Dendritic cell treated with granulocyte-macrophage colony-stimulating factor and Interleukin-4, amounts not matched to agents 40 ng/mL and 50 ng/mL, for 4 days (primary cell): ENCODE measurements around the gene NPC1L1.

Experiments
- H3K27ac Mint-ChIP-seq: one replicate; pipeline ENCODE4 v1.8.0; 2022; ENCODE audit warnings: mild to moderate bottlenecking, mixed read lengths
- H3K27me3 Mint-ChIP-seq: one replicate; pipeline ENCODE4 v1.8.0; 2022; ENCODE audit warnings: mild to moderate bottlenecking, mixed read lengths
- H3K36me3 Mint-ChIP-seq: one replicate; pipeline ENCODE4 v1.8.0; 2022; ENCODE audit warnings: low read depth, mixed read lengths
- H3K4me1 Mint-ChIP-seq: one replicate; pipeline ENCODE4 v1.8.0; 2022; ENCODE audit warnings: low read depth, mixed read lengths
- H3K4me3 Mint-ChIP-seq: one replicate; pipeline ENCODE4 v1.8.0; 2022; ENCODE audit warnings: mild to moderate bottlenecking, moderate library complexity, mixed read lengths
- H3K9me3 Mint-ChIP-seq: one replicate; pipeline ENCODE4 v1.8.0; 2022; ENCODE audit warnings: mixed read lengths
- intact Hi-C: fragments of 100-400 bp; cut with micrococcal nuclease; formaldehyde crosslinking; loops from one replicate; pipeline ENCODE4 v1.15.0; 2022

Gene NPC1L1, protein sequence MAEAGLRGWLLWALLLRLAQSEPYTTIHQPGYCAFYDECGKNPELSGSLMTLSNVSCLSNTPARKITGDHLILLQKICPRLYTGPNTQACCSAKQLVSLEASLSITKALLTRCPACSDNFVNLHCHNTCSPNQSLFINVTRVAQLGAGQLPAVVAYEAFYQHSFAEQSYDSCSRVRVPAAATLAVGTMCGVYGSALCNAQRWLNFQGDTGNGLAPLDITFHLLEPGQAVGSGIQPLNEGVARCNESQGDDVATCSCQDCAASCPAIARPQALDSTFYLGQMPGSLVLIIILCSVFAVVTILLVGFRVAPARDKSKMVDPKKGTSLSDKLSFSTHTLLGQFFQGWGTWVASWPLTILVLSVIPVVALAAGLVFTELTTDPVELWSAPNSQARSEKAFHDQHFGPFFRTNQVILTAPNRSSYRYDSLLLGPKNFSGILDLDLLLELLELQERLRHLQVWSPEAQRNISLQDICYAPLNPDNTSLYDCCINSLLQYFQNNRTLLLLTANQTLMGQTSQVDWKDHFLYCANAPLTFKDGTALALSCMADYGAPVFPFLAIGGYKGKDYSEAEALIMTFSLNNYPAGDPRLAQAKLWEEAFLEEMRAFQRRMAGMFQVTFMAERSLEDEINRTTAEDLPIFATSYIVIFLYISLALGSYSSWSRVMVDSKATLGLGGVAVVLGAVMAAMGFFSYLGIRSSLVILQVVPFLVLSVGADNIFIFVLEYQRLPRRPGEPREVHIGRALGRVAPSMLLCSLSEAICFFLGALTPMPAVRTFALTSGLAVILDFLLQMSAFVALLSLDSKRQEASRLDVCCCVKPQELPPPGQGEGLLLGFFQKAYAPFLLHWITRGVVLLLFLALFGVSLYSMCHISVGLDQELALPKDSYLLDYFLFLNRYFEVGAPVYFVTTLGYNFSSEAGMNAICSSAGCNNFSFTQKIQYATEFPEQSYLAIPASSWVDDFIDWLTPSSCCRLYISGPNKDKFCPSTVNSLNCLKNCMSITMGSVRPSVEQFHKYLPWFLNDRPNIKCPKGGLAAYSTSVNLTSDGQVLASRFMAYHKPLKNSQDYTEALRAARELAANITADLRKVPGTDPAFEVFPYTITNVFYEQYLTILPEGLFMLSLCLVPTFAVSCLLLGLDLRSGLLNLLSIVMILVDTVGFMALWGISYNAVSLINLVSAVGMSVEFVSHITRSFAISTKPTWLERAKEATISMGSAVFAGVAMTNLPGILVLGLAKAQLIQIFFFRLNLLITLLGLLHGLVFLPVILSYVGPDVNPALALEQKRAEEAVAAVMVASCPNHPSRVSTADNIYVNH (N-terminal part only)

DNA sequence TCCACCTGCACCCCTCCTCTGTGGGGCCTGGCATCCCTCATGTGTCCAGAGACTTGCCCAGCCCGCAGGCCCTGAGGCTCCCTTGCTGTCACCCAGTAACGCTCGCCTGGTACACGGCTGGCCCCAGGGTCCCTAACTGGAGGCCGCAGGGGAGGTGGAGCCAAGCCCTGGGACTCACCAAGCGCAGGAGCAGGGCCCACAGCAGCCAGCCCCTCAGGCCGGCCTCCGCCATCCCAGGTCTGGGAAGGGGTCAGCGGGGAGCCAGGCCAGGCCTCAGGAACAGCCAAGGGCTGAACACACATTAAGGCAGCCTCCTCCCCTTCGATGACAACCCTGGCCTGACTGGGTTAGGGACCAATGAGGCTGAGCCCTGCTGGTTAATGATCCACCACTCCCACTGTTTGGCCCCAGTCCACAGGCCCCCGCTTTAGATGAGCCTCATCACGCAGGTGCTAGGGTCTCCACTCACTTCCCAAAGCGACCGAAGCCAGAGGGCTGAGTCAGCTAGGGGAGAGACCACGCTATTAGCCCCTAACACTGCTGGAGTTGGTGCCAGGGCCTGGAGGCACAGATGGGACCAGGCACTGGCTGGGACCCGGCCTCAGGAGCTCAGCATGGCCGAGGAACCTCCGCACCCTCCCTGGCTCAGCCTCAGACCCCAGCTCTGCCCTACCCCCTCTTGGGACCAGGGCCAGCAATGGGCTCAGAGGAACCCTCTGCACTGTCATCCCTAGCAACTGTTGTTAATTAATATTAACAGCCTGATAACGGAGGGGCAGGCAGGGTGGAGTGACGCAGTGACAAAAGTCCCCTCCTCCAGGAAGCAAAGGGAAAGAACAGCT is at the start of gene NPC1L1:
NPC1L1 (minus strand) TSS at position 303 of the 842 bp plus-strand sequence; CDS start at position 232, 71 bp downstream.
- no peaks in the 10 kb centered on the region for H3K27me3 Mint-ChIP-seq

DNA sequence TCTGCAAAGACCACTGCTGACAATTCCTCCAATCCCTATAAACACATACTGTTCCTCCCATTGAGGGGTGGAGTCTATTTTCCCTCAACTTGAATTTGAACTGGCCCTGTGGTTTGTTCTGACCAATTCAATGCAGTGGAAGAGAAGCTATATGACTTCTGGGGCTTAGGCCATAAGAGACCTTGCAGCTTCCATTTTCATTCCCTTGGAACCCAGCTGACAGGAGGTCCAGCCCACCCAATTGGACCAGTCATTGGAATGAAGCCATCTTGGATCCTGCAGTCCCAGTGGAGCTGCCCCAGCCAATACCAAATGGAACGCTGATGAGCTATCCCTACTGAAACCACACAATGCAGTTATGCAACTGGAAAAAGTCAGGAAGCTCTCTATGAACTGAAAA is 49.8 kb upstream of the NPC1L1 start:
- H3K27ac Mint-ChIP-seq: no peak overlapping the region
- H3K36me3 Mint-ChIP-seq: no peaks in the 10 kb centered on the region
- no peaks in the 10 kb centered on the region for H3K9me3 Mint-ChIP-seq
- H3K27me3 Mint-ChIP-seq: peaks cover 10% of the 10 kb centered on the region
- no peak overlapping the region for H3K4me3 Mint-ChIP-seq
- intact Hi-C loops: no loop called here
- no peaks in the 10 kb centered on the region for H3K4me1 Mint-ChIP-seq

More for the DNA sequence above, at the start of gene NPC1L1:
- no peak within 1 kb of the TSS for H3K4me3 Mint-ChIP-seq
- intact Hi-C loops: no loop called here
- no peaks in the 10 kb centered on the region for H3K36me3 Mint-ChIP-seq
- no peak within 1 kb of the TSS for H3K27ac Mint-ChIP-seq
- peaks cover 6% of the 10 kb centered on the region for H3K4me1 Mint-ChIP-seq
- no peaks in the 10 kb centered on the region for H3K9me3 Mint-ChIP-seq

DNA sequence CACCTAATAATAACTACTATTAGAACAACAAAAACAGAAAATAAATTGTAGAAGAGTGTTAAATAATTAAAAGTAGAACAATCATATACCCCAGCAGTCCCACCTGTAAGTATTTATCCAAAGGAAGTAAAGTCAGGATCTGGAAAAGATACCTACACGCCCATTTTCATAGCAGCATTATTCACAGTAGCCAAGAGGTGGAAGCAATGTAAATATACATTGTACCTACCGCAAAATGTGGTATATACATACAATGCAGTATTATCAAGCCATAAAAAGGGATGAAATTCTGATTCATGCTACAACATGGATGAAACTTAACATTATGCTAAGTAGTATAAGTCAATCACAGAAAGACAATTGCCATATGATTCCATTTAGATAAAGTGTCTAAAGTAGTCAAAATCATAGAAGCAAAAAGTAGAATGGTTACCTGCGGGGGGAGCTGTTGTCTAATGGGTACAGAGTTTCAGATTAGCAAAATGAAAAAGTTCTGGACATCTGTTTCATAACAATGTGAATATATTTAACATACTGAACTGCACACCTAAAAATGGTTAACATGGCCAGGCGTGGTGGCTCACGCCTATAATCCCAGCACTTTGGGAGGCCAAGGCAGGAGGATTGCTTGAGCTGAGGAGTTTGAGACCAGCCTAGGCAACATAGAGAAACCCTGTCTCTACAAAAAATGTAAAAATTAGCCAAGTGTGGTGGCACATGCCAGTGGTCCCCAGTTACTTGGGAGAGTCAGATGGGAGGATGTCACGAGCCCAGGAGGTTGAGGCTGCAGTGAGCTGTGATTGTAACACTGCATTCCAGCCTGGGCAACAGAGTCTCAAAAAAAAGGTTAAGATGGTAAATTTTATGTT is 46.9 kb upstream of the NPC1L1 start:
- intact Hi-C loops: loop anchor here (1.0 to 5.0 kb wide), 3 partner anchors 159 to 549 kb away; partner anchors contain the start of gene ZMIZ2
- Mint-ChIP-seq H3K36me3 (no peaks in the 10 kb centered on the region), H3K9me3 (no peaks in the 10 kb centered on the region), H3K27me3 (peaks cover 8% of the 10 kb centered on the region), H3K4me1 (peaks cover 2% of the 10 kb centered on the region), H3K27ac (no peak overlapping the region), H3K4me3 (no peak overlapping the region)

DNA sequence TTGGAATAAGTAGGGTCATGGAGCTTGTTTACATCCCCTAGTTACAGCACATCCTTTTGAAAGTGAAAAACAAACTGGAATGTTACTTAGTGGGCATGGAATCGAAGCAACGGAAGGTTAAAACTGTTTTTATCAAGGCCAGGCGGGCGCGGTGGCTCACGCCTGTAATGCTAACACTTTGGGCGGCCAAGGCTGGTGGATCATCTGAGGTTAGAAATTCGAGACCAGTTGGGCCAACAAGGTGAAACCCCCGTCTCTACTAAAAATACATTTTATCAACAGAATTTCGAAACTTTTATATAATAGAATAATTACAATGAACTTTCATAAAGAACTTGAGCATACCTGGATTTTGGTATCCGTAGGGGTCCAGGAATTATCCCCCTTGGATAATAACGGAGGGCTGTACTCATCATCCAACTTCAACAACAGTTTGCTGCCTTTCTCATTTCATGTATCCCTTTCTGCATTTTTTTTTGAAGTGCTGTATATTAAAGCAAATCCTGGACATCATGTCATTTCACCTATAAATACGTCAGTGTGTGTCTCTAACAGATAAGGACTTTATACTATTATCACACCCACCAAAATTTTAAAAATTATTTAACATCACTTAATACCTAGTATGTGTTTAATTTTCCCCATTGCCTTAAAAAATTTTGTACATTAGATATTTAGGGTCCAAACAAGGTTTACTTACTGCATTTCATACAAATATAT is 42.2 kb upstream of the NPC1L1 start:
- peaks cover 1% of the 10 kb centered on the region for H3K27me3 Mint-ChIP-seq
- H3K4me3 Mint-ChIP-seq: peak overlapping the region; percentile 90
- peak overlapping the region; percentile 97 for H3K27ac Mint-ChIP-seq
- peaks cover 45% of the 10 kb centered on the region for H3K36me3 Mint-ChIP-seq
- H3K4me1 Mint-ChIP-seq: peaks cover 34% of the 10 kb centered on the region
- no peaks in the 10 kb centered on the region for H3K9me3 Mint-ChIP-seq
- intact Hi-C loops: loop anchor here (2.0 kb wide), 2 partner anchors 213 to 263 kb away; partner anchors contain the start of gene PPIA

DNA sequence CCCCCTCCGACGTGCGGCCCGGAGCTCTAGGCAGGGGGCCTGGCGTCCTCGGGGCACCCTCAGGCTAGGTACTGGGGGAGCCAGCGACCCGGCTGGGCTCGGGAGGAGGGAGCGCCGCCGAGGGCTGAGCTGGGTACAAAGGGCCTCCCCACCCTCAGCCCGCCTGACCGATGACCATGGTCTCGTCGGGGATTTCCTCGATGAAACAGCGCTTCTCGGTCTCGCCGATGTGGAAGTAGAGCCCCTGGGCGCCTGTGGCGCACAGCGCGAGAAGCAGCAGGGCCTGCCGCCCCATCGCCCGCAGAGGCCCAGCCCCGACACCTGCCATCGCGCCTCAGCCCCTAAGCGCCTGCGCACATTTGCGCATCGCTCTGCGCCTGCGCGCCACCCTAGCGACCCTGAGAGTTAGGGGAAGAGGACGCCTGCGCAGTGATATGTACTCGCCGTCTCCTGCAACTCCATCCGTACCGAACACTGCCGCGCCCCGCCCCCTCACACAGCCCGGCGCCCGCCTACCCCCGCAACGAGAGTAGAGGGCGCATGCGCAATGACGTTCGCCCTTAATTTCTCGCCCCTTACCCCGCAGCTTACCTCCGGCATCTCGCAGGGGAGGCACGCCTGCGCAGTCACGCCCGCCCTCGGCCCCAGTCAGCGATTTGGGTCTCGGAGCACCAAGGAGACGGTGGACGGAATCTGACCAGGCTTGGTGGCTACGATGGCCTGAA is 40.9 kb upstream of the NPC1L1 start, which contains the start of gene TMED4:
TMED4 (minus strand) TSS at position 353 of the 725 bp plus-strand sequence; CDS start at position 328, 25 bp downstream.
- peaks cover 34% of the 10 kb centered on the region for H3K4me1 Mint-ChIP-seq
- intact Hi-C loops: loop anchor here (2.0 kb wide), 2 partner anchors 215 to 265 kb away; partner anchors contain the start of gene PPIA
- peaks cover 1% of the 10 kb centered on the region for H3K27me3 Mint-ChIP-seq
- H3K4me3 Mint-ChIP-seq: peak within 1 kb of the TSS; percentile 90
- H3K27ac Mint-ChIP-seq: peak within 1 kb of the TSS; percentile 97
- peaks cover 55% of the 10 kb centered on the region for H3K36me3 Mint-ChIP-seq
- no peaks in the 10 kb centered on the region for H3K9me3 Mint-ChIP-seq

GRCh38 chr7:44580945-44581878 is 40.1 kb upstream of the NPC1L1 start:
- peaks cover 1% of the 10 kb centered on the region for H3K27me3 Mint-ChIP-seq
- H3K36me3 Mint-ChIP-seq: peaks cover 60% of the 10 kb centered on the region
- peak overlapping the region; percentile 97 for H3K27ac Mint-ChIP-seq
- peaks cover 34% of the 10 kb centered on the region for H3K4me1 Mint-ChIP-seq
- intact Hi-C loops: no loop called here
- peak overlapping the region; percentile 90 for H3K4me3 Mint-ChIP-seq
- H3K9me3 Mint-ChIP-seq: no peaks in the 10 kb centered on the region

- H3K9me3 Mint-ChIP-seq: no peaks in the 10 kb centered on the region
Observed at GRCh38 chr7:44576228-44576627, 35.1 kb upstream of the NPC1L1 start.

DNA sequence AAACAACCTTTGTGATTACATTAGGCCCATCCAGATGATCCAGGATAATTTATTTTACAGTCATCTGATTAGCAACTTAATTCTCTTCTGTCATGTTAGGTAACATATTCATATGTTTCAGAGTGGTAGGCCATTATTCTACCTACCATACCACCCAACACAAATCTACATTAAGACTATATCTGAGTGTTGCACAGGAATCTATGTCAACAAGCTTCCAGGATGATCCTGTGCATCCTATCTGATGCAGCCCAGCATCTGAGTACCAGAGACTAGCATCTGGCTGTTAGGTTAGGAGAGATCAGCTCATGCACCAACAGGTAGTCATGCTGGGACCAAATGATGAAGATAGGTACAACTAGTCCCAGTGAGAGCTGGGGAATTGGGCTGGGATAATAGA is 33.9 kb upstream of the NPC1L1 start:
- intact Hi-C loops: no loop called here
- H3K27me3 Mint-ChIP-seq: no peaks in the 10 kb centered on the region
- peak overlapping the region; percentile 84 for H3K4me3 Mint-ChIP-seq
- no peaks in the 10 kb centered on the region for H3K9me3 Mint-ChIP-seq
- peaks cover 89% of the 10 kb centered on the region for H3K36me3 Mint-ChIP-seq
- H3K4me1 Mint-ChIP-seq: peaks cover 33% of the 10 kb centered on the region
- peak overlapping the region; percentile 92 for H3K27ac Mint-ChIP-seq

More at GRCh38 chr7:44576228-44576627, 35.1 kb upstream of the NPC1L1 start:
- Mint-ChIP-seq H3K4me1 (peaks cover 45% of the 10 kb centered on the region), H3K27ac (no peak overlapping the region), H3K4me3 (no peak overlapping the region), H3K27me3 (no peaks in the 10 kb centered on the region), H3K36me3 (peaks cover 89% of the 10 kb centered on the region)
- intact Hi-C loops: no loop called here

DNA sequence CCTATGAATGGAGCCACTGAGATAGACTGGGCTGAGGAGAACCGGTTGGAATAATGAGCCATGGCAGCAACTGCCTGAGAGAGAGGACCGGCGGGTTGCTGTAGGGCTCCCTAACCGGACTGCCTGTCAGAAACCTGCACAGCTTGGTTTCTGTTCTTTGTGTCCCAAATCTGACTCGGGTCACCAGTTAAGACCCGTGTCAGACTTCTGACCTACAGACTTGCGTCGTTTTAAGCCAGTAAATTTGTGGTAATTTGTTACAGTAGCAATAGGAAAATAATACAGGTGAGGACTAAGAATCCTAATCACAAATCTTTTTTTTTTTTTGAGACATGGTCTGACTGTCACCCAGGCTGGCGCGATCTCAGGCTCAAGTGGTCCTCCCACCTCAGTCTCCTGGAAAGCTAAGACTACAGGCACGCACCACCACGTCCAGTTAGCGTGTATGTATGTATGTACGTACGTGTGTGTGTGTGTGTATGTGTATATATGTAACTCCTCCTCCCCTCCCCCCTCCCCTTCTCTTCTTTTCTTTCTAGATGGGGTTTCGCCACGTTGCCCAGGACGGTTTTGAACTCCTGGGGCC is 33.2 kb upstream of the NPC1L1 start:
- intact Hi-C loops: no loop called here
- peak overlapping the region; percentile 84 for H3K4me3 Mint-ChIP-seq
- H3K36me3 Mint-ChIP-seq: peaks cover 89% of the 10 kb centered on the region
- H3K27ac Mint-ChIP-seq: peak overlapping the region; percentile 92
- H3K27me3 Mint-ChIP-seq: no peaks in the 10 kb centered on the region
- no peaks in the 10 kb centered on the region for H3K9me3 Mint-ChIP-seq
- H3K4me1 Mint-ChIP-seq: peaks cover 26% of the 10 kb centered on the region
